Omental fat pad (tissue), 4 donors: Measurements from ENCODE around the gene C1orf105. TPM values are rescaled to one million over a fixed set of nuclear protein-coding genes. Genes with fewer than 3 reads are reported as not detected.
"Not testable (repeated sequence)": the region's sequence is repeated elsewhere in the genome, so short reads cannot be mapped to it uniquely, and the experiment has no call there.

ENCODE experiments used
- ATAC-seq: fragments of 150-250 bp; one replicate; pipeline ENCODE4 v1.9.1; 2016; ENCODE audit warnings: mild to moderate bottlenecking, moderate library complexity; ENCODE audit not compliant: low FRiP score
- DNase-seq: peaks from one replicate; pipeline ENCODE4 v3.0.0-alpha.2; 2019; ENCODE audit warnings: low spot score
- total RNA-seq, 4 donors: library from RNA; depleted of rRNA; stranded (reverse); fragments of >200 nt; gene quantifications; one replicate each; pipeline ENCODE4 v1.1.0, GENCODE V29; 2016
- TF ChIP-seq, protein P1 (sequence below), 3 donors: fragments of 450-650 bp; IDR thresholded peaks; one replicate each; pipeline ENCODE4 v1.5.1; 2016 to 2017; ENCODE audit warnings: antibody characterized with exemption in 3 of 3, mild to moderate bottlenecking in 3 of 3, moderate library complexity in 2 of 3

Gene C1orf105, protein sequence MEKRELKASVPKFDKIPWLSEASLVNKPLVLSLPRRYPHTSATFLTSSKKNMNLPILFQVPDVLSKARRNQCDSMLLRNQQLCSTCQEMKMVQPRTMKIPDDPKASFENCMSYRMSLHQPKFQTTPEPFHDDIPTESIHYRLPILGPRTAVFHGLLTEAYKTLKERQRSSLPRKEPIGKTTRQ
- not detected for total RNA-seq

DNA sequence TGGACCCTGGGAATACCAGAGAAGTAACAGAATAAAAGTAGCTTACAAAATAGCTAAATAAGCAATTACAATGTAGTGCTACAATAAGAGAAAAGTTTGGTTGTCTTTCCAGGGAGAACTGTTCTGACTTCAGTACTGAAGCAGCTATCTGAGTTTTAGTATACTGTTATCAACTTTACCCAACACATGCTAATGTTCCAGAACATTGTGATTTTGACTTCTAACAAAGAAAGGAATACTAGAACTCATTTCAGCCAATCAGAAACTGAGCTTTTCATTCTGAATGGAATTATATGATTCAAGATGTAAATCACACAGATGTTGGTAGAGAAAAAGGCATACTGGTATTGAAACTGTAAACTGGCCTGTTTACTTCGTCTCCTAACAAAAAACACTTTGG is at the start of gene C1orf105:
C1orf105 (plus strand) TSS at position 301 of the 400 bp plus-strand sequence. CDS start 201 bp downstream, outside the sequence.
- no peak for DNase-seq
- ATAC-seq: no peak
- TF ChIP-seq, protein P1, sequence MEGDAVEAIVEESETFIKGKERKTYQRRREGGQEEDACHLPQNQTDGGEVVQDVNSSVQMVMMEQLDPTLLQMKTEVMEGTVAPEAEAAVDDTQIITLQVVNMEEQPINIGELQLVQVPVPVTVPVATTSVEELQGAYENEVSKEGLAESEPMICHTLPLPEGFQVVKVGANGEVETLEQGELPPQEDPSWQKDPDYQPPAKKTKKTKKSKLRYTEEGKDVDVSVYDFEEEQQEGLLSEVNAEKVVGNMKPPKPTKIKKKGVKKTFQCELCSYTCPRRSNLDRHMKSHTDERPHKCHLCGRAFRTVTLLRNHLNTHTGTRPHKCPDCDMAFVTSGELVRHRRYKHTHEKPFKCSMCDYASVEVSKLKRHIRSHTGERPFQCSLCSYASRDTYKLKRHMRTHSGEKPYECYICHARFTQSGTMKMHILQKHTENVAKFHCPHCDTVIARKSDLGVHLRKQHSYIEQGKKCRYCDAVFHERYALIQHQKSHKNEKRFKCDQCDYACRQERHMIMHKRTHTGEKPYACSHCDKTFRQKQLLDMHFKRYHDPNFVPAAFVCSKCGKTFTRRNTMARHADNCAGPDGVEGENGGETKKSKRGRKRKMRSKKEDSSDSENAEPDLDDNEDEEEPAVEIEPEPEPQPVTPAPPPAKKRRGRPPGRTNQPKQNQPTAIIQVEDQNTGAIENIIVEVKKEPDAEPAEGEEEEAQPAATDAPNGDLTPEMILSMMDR (IDR thresholded peaks at IDR 0.05): no peak

DNA sequence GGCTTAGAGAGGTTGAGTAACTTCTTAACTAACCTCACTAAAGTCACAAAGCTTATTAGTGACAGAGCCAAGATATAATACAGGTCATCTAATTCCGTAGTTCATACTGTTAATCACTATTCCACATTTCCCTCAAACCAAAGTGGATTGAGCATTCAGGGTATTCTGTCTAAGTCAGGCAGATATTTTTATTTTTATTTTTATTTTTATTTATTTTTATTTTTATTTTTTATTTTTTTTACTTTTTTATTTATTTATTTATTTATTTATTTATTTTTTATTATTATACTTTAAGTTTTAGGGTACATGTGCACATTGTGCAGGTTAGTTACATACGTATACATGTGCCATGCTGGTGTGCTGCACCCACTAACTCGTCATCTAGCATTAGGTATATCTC is 48.8 kb upstream of the C1orf105 start:
- ATAC-seq, DNase-seq: not testable (repeated sequence)

DNA sequence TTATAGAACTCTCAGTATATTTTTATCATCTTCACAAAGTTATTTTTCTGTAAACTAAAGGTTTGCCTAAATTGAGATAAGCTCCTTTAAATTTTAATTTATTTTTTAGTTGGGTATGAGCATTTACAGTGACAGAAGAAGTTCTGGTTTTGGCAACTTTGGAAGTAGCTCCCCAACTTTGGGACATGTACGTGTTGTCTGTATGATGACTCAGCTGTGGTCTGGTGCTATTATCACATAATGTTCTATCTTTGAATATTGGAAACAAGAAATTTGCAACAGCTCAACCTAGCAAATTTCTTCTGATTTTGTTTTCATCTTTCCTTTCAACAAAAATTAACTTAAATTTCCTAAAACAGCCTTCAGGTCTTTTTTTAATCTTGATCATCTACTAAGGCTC is 46.6 kb upstream of the C1orf105 start:
- TF ChIP-seq, protein P1 (IDR thresholded peaks at IDR 0.05): no peak
- ATAC-seq (no peak), DNase-seq (no peak)

DNA sequence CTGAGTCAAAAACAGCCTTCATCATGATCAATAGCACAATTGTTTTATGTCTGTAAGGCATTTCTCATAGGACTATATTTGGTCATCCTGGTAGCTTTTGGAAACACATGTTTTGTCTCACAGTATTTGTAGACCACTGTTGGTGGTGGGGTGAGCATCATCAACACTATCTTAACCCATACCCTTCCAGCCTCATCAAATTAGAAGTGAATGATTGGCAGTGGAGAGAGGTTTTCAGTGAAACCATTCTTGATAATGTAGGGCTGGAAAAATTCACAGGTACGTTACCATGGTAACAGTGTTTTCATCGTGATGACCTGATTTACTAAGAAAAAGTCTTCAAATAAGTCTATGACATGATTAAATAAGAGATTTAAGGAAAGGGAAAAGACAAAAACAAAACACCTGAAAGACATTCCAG is 45.3 kb upstream of the C1orf105 start:
- TF ChIP-seq, protein P1 (IDR thresholded peaks at IDR 0.05): no peak
- DNase-seq (no peak), ATAC-seq (no peak)

DNA sequence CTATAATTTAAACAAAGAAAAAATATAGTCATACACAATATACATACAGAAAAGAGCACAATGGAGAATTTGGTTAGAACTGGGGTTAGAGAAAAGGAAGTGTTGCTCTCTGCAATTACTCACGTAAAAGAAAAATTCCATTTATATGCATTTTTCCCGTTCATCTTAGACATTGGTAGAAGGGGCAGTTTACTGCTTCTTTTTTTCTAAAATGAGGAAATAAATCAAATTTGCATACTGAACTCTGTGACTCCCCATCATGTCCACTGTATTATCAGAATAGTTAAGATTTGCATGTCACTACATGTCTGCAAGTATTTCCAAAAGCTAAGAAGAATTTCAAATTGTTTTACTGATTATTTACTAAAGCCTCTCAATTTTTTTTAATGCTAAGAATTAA is 44.1 kb upstream of the C1orf105 start:
- no peak for DNase-seq
- TF ChIP-seq, protein P1 (IDR thresholded peaks at IDR 0.05): no peak
- no peak for ATAC-seq

DNA sequence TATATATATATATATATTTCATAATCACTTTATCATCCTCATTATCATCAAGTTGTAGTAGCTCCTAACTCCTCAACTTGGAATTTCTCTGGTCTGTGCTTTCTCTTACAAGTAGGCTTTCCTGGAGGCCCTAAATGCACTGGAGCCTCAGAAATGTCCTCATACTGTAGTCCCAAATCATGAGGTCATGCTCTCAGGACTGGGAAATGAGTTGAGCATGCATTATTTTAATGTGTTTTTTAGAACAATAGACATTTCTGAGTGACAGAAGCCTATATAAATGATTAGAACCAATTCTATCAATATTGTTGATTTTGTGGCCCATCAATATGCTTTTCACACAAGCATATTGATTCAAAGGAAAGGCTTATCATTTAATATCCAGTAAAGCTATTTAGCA is 42.9 kb upstream of the C1orf105 start:
- TF ChIP-seq, protein P1 (IDR thresholded peaks at IDR 0.05): no peak
- ATAC-seq: no peak
- DNase-seq: no peak

DNA sequence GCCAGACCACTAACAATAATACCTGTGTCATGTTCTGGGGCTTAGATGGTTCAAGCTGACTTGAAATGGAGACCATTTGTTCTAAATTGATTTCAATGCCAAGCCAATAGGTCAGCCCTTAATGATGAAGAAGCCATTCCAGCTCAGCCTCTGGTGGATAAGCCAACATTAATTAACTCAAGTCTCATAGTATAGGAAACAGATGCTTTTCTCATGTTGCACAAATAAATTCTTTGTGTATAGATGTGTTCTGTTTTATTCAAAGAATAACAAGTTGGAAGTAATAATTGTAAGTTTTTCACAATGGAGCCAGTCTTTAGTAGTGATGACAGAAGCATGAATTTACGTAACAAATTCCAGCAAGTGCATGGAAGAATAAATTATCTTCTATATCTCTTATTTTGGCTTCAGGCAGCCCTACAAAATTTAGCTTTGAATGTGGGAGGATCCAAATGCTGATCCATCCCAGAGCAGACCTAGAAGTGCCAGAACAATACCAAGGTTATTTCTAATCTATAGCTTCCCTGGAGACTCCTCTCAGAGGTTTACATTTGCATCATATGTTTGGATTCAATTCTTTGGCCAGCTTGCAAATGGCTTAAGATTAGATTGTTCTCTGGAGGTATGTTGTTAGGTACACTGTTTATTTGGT is 42.2 kb upstream of the C1orf105 start:
- no peak for DNase-seq
- TF ChIP-seq, protein P1 (IDR thresholded peaks at IDR 0.05): no peak
- no peak for ATAC-seq
